Central memory CD4-positive, alpha-beta T cell (primary cell): ENCODE measurements around the gene SVOPL.

Experiments used
- DNase-seq: peaks from one replicate; pipeline ENCODE4 v3.0.0; 2022

Gene SVOPL

GRCh38 chr7:138555684-138556083 is 145.5 kb downstream of the SVOPL start:
- DNase-seq, result no peak

GRCh38 chr7:138554674-138555073 is 146.5 kb downstream of the SVOPL start:
- DNase-seq, result no peak

GRCh38 chr7:138553805-138554204 is 147.4 kb downstream of the SVOPL start:
- no peak for DNase-seq

GRCh38 chr7:138551102-138551501 is 150.1 kb downstream of the SVOPL start:
- DNase-seq, result no peak

GRCh38 chr7:138550337-138550736 is 150.8 kb downstream of the SVOPL start:
- no peak for DNase-seq

GRCh38 chr7:138549082-138549481 is 152.1 kb downstream of the SVOPL start:
- DNase-seq, result no peak

- no peak for DNase-seq
Observed at GRCh38 chr7:138546829-138547228, 154.3 kb downstream of the SVOPL start.

GRCh38 chr7:138546064-138546619 is 155.0 kb downstream of the SVOPL start:
- no peak for DNase-seq

- no peak for DNase-seq
Observed at GRCh38 chr7:138545123-138545522, 156.0 kb downstream of the SVOPL start.
